Left ventricle myocardium inferior (tissue), 1 donor: ENCODE data around the gene SDK1. TPM values are rescaled to one million over a fixed set of nuclear protein-coding genes. Genes with fewer than 3 reads are reported as not detected.

Experiments
- DNase-seq: peaks from one replicate; pipeline ENCODE4 v3.0.0-alpha.2; 2020
- H3K27ac ChIP-seq: fragments of 200-600 bp; replicated peaks from 2 replicates; pipeline ENCODE4 v1.8.0; 2021
- H3K27me3 ChIP-seq: fragments of 200-600 bp; 2 replicates; pipeline ENCODE4 v1.8.0; 2021; ENCODE audit warnings: low read depth
- H3K36me3 ChIP-seq: fragments of 200-600 bp; 2 replicates; pipeline ENCODE4 v1.8.0; 2021
- H3K4me1 ChIP-seq: fragments of 200-600 bp; 2 replicates; pipeline ENCODE4 v1.8.0; 2021
- H3K4me3 ChIP-seq: fragments of 200-600 bp; 2 replicates; pipeline ENCODE4 v1.8.0; 2021; ENCODE audit warnings: mild to moderate bottlenecking, moderate library complexity
- H3K9me3 ChIP-seq: fragments of 200-600 bp; replicated peaks from 2 replicates; pipeline ENCODE4 v1.8.0; 2021
- CTCF ChIP-seq: fragments of 200-600 bp; IDR thresholded peaks from 2 replicates; pipeline ENCODE4 v1.8.0; 2021; ENCODE audit warnings: antibody characterized with exemption, mild to moderate bottlenecking, borderline replicate concordance
- intact Hi-C: fragments of 100-400 bp; cut with micrococcal nuclease; formaldehyde crosslinking; loops from one replicate; pipeline ENCODE4 v1.11.0; 2022
- total RNA-seq: library from RNA; stranded (reverse); fragmentation: NEBNext Ultra II Directional; extraction: Animal tissue kit (Norgen Biotek cat#: 25700); gene quantifications from one replicate; pipeline ENCODE4 v1.2.1, GENCODE V29; 2021
- donor health status: DM: no; HTN: yes; CAD: no; lungs with severe emphysema.

Gene SDK1
- total RNA-seq, 1 donor from 2014 or later = 1.3 TPM

GRCh38 chr7:3710122-3710521 is 409.1 kb downstream of the SDK1 start:
- no peak overlapping the region for H3K4me3 ChIP-seq
- H3K27ac ChIP-seq = no peak overlapping the region
- H3K36me3 ChIP-seq = no peaks in the 10 kb centered on the region
- H3K9me3 ChIP-seq = peaks cover 7% of the 10 kb centered on the region
- DNase-seq = no peak
- TF ChIP-seq CTCF = no peak
- intact Hi-C loops = no loop called here
- peaks cover 7% of the 10 kb centered on the region for H3K27me3 ChIP-seq
- H3K4me1 ChIP-seq = no peaks in the 10 kb centered on the region

- H3K27me3 ChIP-seq = peaks cover 7% of the 10 kb centered on the region
- intact Hi-C loops = no loop called here
- H3K9me3 ChIP-seq = peaks cover 6% of the 10 kb centered on the region
- H3K36me3 ChIP-seq = no peaks in the 10 kb centered on the region
- H3K4me3 ChIP-seq = no peak overlapping the region
- no peaks in the 10 kb centered on the region for H3K4me1 ChIP-seq
- H3K27ac ChIP-seq = no peak overlapping the region
- no peak for DNase-seq
- TF ChIP-seq CTCF = no peak
Measured at GRCh38 chr7:3710531-3710930, 409.5 kb downstream of the SDK1 start.

GRCh38 chr7:3712841-3713240 is 411.8 kb downstream of the SDK1 start:
- intact Hi-C loops = no loop called here
- Histone ChIP-seq H3K9me3 (peaks cover 6% of the 10 kb centered on the region), H3K4me1 (no peaks in the 10 kb centered on the region), H3K27ac (no peak overlapping the region), H3K27me3 (peaks cover 15% of the 10 kb centered on the region), H3K36me3 (no peaks in the 10 kb centered on the region), H3K4me3 (no peak overlapping the region)
- no peak for TF ChIP-seq CTCF
- DNase-seq = no peak

- no peak overlapping the region for H3K4me3 ChIP-seq
- H3K27ac ChIP-seq = no peak overlapping the region
- TF ChIP-seq CTCF = no peak
- H3K36me3 ChIP-seq = no peaks in the 10 kb centered on the region
- H3K27me3 ChIP-seq = peaks cover 3% of the 10 kb centered on the region
- H3K4me1 ChIP-seq = no peaks in the 10 kb centered on the region
- intact Hi-C loops = no loop called here
- no peak for DNase-seq
- H3K9me3 ChIP-seq = no peaks in the 10 kb centered on the region
Measured at GRCh38 chr7:3721422-3721821, 420.4 kb downstream of the SDK1 start.

- H3K9me3 ChIP-seq = no peaks in the 10 kb centered on the region
- DNase-seq = peak; percentile 21
- no peaks in the 10 kb centered on the region for H3K4me1 ChIP-seq
- no peaks in the 10 kb centered on the region for H3K27me3 ChIP-seq
- H3K36me3 ChIP-seq = no peaks in the 10 kb centered on the region
- H3K4me3 ChIP-seq = no peak overlapping the region
- H3K27ac ChIP-seq = no peak overlapping the region
- peak; percentile 38 for TF ChIP-seq CTCF
- intact Hi-C loops = no loop called here
Measured at GRCh38 chr7:3722396-3722922, 421.4 kb downstream of the SDK1 start.
